Epithelial cell of proximal tubule (primary cell): Measurements from ENCODE around the gene FADS1. TPM values are rescaled to one million over a fixed set of nuclear protein-coding genes. Genes with fewer than 3 reads are reported as not detected.

Source experiments
- DNase-seq: peaks from one replicate; pipeline ENCODE4 v3.0.0-alpha.2; 2011; ENCODE audit warnings: low read depth
- H3K4me3 ChIP-seq: 2 replicates; pipeline ENCODE4 v1.5.1; 2011; ENCODE audit warnings: low read depth, mild to moderate bottlenecking, low read length
- CTCF ChIP-seq: conservative IDR thresholded peaks from 2 replicates; pipeline ENCODE4 v1.5.1; 2012; ENCODE audit warnings: low read depth, mild to moderate bottlenecking, low read length
- total RNA-seq: library from RNA; depleted of rRNA; stranded (reverse); fragments of >200 nt; gene quantifications from 2 replicates; pipeline ENCODE4 v1.2.3, GENCODE V29; 2015

The FADS1 gene
- total RNA-seq, 1 donor from 2014 or later = 64.6 TPM

DNA sequence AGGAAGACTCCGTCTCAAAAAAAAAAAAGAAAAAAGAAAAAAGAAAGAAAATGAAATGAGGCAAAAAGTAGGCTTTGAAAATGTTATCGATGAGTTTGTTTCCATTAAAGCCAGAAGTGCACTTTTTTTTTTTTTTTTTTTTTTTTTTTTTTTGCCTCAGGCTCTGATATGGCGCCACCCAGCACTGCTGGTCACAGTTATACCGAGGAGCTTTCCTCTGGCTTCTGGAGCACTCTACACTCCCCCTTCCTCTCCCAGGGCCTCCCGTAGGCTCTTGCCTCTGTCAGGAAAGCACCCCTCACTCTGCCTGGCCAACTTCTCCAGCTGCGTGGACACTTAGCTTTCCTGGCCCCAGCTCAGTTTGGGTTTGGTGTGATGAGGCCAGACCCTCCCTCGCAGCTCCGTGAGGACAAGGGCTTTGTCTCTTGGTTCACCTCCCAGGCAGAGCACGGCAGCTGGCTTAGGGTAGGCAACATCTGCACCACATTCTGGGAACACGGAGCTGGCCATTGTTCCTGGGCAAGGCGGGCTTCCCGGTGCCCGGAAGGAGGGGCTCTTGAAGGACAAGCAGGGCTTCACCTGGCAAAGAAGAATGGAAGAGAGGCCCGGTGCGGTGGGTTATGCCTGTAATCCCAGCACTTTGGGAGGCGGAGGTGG, 28.2 kb upstream of the FADS1 start:
- no peak for DNase-seq
- no peak for TF ChIP-seq CTCF
- H3K4me3 ChIP-seq = no peak overlapping the region

GRCh38 chr11:61842528-61842820, 25.7 kb upstream of the FADS1 start:
- H3K4me3 ChIP-seq = no peak overlapping the region
- DNase-seq = no peak
- TF ChIP-seq CTCF = no peak

GRCh38 chr11:61841636-61842527, 25.1 kb upstream of the FADS1 start:
- H3K4me3 ChIP-seq = no peak overlapping the region
- TF ChIP-seq CTCF = no peak
- DNase-seq = no peak

DNA sequence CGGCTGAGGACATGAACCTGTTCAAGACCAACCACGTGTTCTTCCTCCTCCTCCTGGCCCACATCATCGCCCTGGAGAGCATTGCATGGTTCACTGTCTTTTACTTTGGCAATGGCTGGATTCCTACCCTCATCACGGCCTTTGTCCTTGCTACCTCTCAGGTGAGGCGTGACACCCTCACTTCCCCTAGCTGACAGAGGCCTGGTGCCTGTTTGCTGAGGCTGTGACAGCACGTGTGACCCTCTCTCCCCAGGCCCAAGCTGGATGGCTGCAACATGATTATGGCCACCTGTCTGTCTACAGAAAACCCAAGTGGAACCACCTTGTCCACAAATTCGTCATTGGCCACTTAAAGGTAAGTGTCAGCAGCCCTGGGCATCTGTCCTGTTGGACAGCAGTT, 23.6 kb upstream of the FADS1 start:
- no peak for TF ChIP-seq CTCF
- no peak overlapping the region for H3K4me3 ChIP-seq
- DNase-seq = no peak

GRCh38 chr11:61839742-61840141, 22.9 kb upstream of the FADS1 start:
- no peak overlapping the region for H3K4me3 ChIP-seq
- TF ChIP-seq CTCF = no peak
- no peak for DNase-seq

- TF ChIP-seq CTCF = no peak
- DNase-seq = no peak
- no peak overlapping the region for H3K4me3 ChIP-seq
Measured at GRCh38 chr11:61838921-61839320, 22.1 kb upstream of the FADS1 start.
